K562 (cell line): ENCODE data around the gene ZC3H8. TPM values are rescaled to one million over a fixed set of nuclear protein-coding genes. Genes with fewer than 3 reads are reported as not detected.

Experiments
- ATAC-seq: fragments of 200-7000 bp; cut with Tn5 transposase; 3 replicates; pipeline ENCODE4 v1.9.1; 2020; ENCODE audit warnings: moderate library complexity
- BruUV-seq: library from RNA; stranded (reverse); fragments of 400-500 nt; replicated peaks from 2 replicates; lab custom pipeline; 2021; lab: Mats Ljungman, UMichigan
- CTCF ChIA-PET: fragments of 300-600 bp; formaldehyde crosslinking; extraction: SDS; loops from one replicate; lab custom pipeline; 2021; ENCODE audit warnings: low intra/inter-chr PET ratio; lab: Yijun Ruan, JAX
- POLR2A ChIA-PET: fragments of 300-600, 350-650 bp; sonication (Branson Sonifier 250); formaldehyde crosslinking; extraction: SDS; loops from one replicate; lab custom pipeline; 2021; ENCODE audit warnings: antibody characterized with exemption, inconsistent platforms; lab: Yijun Ruan, JAX
- DNase-seq, 4 experiments: peaks; one replicate each; pipeline versions ENCODE4 v3.0.0 to v3.0.0-alpha.2; 2011 to 2018; ENCODE audit warnings: low spot score in 3 of 4, mixed read lengths in 3 of 4; ENCODE audit errors: extremely low read depth in 1 of 4
- FAIRE-seq: peaks from 2 replicates; lab custom pipeline; 2011; peaks lifted over from hg19 to GRCh38; lab: Jason Lieb, UNC
- H2AFZ ChIP-seq: 2 replicates; pipeline ENCODE4 v1.6.0; 2011; ENCODE audit warnings: low read depth, low read length, control low read depth, inconsistent platforms
- H3K27ac ChIP-seq: fragments of 200-600 bp; 3 replicates; pipeline ENCODE4 v1.8.0; 2011; ENCODE audit warnings: low read depth, mild to moderate bottlenecking, control low read depth, inconsistent platforms, low read length, moderate library complexity, mixed read lengths; ENCODE audit errors: extremely low read depth
- H3K27me3 ChIP-seq, 2 experiments: fragments of 300-600 bp in 1 of 2; 2 replicates in 1 of 2; 3 replicates in 1 of 2; pipeline versions ENCODE4 v1.6.0 to v1.8.0; 2011; ENCODE audit warnings: inconsistent platforms in 2 of 2, low read length in 2 of 2, mild to moderate bottlenecking in 1 of 2, mixed read lengths in 1 of 2, moderate library complexity in 1 of 2; ENCODE audit not compliant: control insufficient read depth in 2 of 2, insufficient read depth in 2 of 2
- H3K36me3 ChIP-seq: fragments of 300-600 bp; 3 replicates; pipeline ENCODE4 v1.8.0; 2011; ENCODE audit warnings: mild to moderate bottlenecking, low read length, inconsistent platforms; ENCODE audit not compliant: control insufficient read depth, insufficient read depth
- H3K4me1 ChIP-seq, 2 experiments: fragments of 200-600 bp in 1 of 2; replicated peaks in 1 of 2; 2 replicates in 1 of 2; 3 replicates in 1 of 2; pipeline versions ENCODE4 v1.5.1 to v1.8.0; 2011; ENCODE audit warnings: inconsistent platforms in 2 of 2, low read length in 2 of 2, mild to moderate bottlenecking in 1 of 2, mixed read lengths in 1 of 2, moderate library complexity in 1 of 2; ENCODE audit not compliant: control insufficient read depth in 2 of 2, insufficient read depth in 2 of 2
- H3K4me2 ChIP-seq: 2 replicates; pipeline ENCODE4 v1.6.1; 2011; ENCODE audit warnings: low read length, control low read depth, inconsistent platforms, mixed read lengths; ENCODE audit not compliant: insufficient read depth
- H3K4me3 ChIP-seq: fragments of 200-600 bp; sonication (generic), shearing (Covaris generic); 2 replicates; pipeline ENCODE4 v1.5.1; 2016; ENCODE audit warnings: control low read depth, inconsistent platforms
- H3K79me2 ChIP-seq: fragments of 200-600 bp; 3 replicates; pipeline ENCODE4 v1.8.0; 2011; ENCODE audit warnings: low read length, inconsistent platforms; ENCODE audit not compliant: control insufficient read depth, insufficient read depth
- H3K9ac ChIP-seq, 2 experiments: 2 replicates each; pipeline versions ENCODE4 v1.6.0 to v1.6.1; 2011; ENCODE audit warnings: low read depth in 2 of 2, low read length in 2 of 2, control low read depth in 1 of 2, inconsistent platforms in 1 of 2, mild to moderate bottlenecking in 1 of 2, mixed read lengths in 1 of 2; ENCODE audit not compliant: insufficient read depth in 1 of 2
- H3K9me1 ChIP-seq: one replicate; pipeline ENCODE4 v1.6.0; 2011; ENCODE audit warnings: inconsistent platforms, mild to moderate bottlenecking, low read length, moderate library complexity; ENCODE audit not compliant: control insufficient read depth, insufficient read depth
- H3K9me3 ChIP-seq: replicated peaks from 2 replicates; pipeline ENCODE4 v1.5.1; 2011; ENCODE audit warnings: low read depth, low read length, inconsistent platforms; ENCODE audit not compliant: control insufficient read depth, insufficient read depth
- H4K20me1 ChIP-seq: replicated peaks from 2 replicates; pipeline ENCODE4 v1.6.1; 2011; ENCODE audit warnings: low read length, inconsistent platforms, mixed read lengths; ENCODE audit not compliant: control insufficient read depth, insufficient read depth
- E2F1 ChIP-seq: sonication (generic); formaldehyde crosslinking; IDR thresholded peaks from 2 replicates; pipeline ENCODE4 v1.8.1; 2023; ENCODE audit warnings: mild to moderate bottlenecking, missing genetic modification reagents, moderate library complexity
- E2F3 ChIP-seq: fragments of 250-450 bp; sonication (Bioruptor Pico); IDR thresholded peaks from 2 replicates; pipeline ENCODE4 v1.4.0; 2020; ENCODE audit warnings: mild to moderate bottlenecking
- HDGF ChIP-seq: fragments of 450-650 bp; IDR thresholded peaks from 2 replicates; pipeline ENCODE4 v1.6.1; 2016
- HNRNPL ChIP-seq: fragments of 200-400 bp; formaldehyde crosslinking; IDR thresholded peaks from 2 replicates; pipeline ENCODE4 v1.6.1; 2017; ENCODE audit warnings: low read depth, mild to moderate bottlenecking, low read length
- MAX ChIP-seq: sonication (generic); formaldehyde crosslinking; IDR thresholded peaks from 2 replicates; pipeline ENCODE4 v1.9.0; 2022; ENCODE audit warnings: mild to moderate bottlenecking, missing genetic modification reagents
- NFATC3 ChIP-seq: fragments of 450-650 bp; IDR thresholded peaks from 2 replicates; pipeline ENCODE4 v1.6.1; 2017; ENCODE audit warnings: mild to moderate bottlenecking
- NR2C1 ChIP-seq, 2 experiments: fragments of 450-650 bp; IDR thresholded peaks; 2 replicates each; pipeline ENCODE4 v1.6.1; 2017; ENCODE audit warnings: mild to moderate bottlenecking in 2 of 2, antibody characterized with exemption in 1 of 2, inconsistent platforms in 1 of 2, missing compliant biosample characterization in 1 of 2, missing genetic modification characterization in 1 of 2
- POLR2AphosphoS5 ChIP-seq: IDR thresholded peaks from 2 replicates; pipeline ENCODE4 v1.6.1; 2011; ENCODE audit warnings: mild to moderate bottlenecking, low read depth, low read length, moderate library complexity; ENCODE audit not compliant: control insufficient read depth, insufficient read depth
- SNRNP70 ChIP-seq: fragments of 200-400 bp; formaldehyde crosslinking; optimal IDR thresholded peaks from 2 replicates; pipeline ENCODE3; 2017; ENCODE audit warnings: low read depth, low read length
- SP1 ChIP-seq: sonication (generic); formaldehyde crosslinking; IDR thresholded peaks from 2 replicates; pipeline ENCODE4 v1.8.1; 2022; ENCODE audit warnings: mild to moderate bottlenecking, missing genetic modification reagents
- TSHZ1 ChIP-seq: fragments of 250-450 bp; sonication (Bioruptor Pico); IDR thresholded peaks from 2 replicates; pipeline ENCODE4 v1.4.0; 2020; ENCODE audit warnings: mild to moderate bottlenecking, moderate library complexity
- ZFP91 ChIP-seq: sonication (generic); formaldehyde crosslinking; IDR thresholded peaks from 2 replicates; pipeline ENCODE4 v1.8.0; 2022; ENCODE audit warnings: mild to moderate bottlenecking, missing genetic modification reagents
- ZNF507 ChIP-seq: conservative IDR thresholded peaks from 2 replicates; pipeline ENCODE4 v1.6.1; 2017; ENCODE audit warnings: missing genetic modification characterization, missing compliant biosample characterization
- WGBS: fragments of 100-300 bp; shearing (Covaris generic); methylation state at CpG from one replicate; pipeline ENCODE4 v1.1.6; 2016; ENCODE audit warnings: low coverage, mixed read lengths; ENCODE audit not compliant: insufficient coverage; ENCODE audit errors: missing lambda C conversion rate; 5-methylcytosine and 5-hydroxymethylcytosine counted together
- in situ Hi-C: fragments of 300-500 bp; cut with MboI; formaldehyde crosslinking; loops from 4 replicates; pipeline ENCODE4 v1.15.0; 2018; ENCODE audit warnings: inconsistent platforms, mixed read lengths
- intact Hi-C: fragments of 100-400 bp; cut with micrococcal nuclease; formaldehyde crosslinking; loops from 2 replicates; pipeline ENCODE4 v1.14.2; 2022
- polyA plus RNA-seq, 8 experiments: library from polyadenylated mRNA; depleted of rRNA in 4 of 8; stranded (reverse) in 5 of 8; unstranded in 3 of 8; fragments of >200 nt; fragmentation: Nextera tagmentation in 2 of 8; fragmentation: Illumina TruSeq in 1 of 8; extraction: Ambion mirVana in 2 of 8; extraction: Trizol in 1 of 8; gene quantifications; 2 replicates each; pipeline versions ENCODE4 v1.2.1 to v1.2.3, GENCODE V29; 2011 to 2014; ENCODE audit warnings: inconsistent platforms in 1 of 8, missing spikeins in 1 of 8
- total RNA-seq, 7 experiments: library from RNA; depleted of rRNA in 6 of 7; stranded (reverse); fragments of >200 nt in 6 of 7; fragmentation: Illumina TruSeq in 2 of 7; extraction: Trizol in 2 of 7; gene quantifications; 2 replicates each; pipeline versions ENCODE4 v1.2.1 to v1.2.3, GENCODE V29; 2011 to 2021; ENCODE audit warnings: low replicate concordance in 1 of 7

The ZC3H8 gene
- total and polyA plus RNA-seq, 9 of the 15 experiments (the other 6 are each of a cell fraction or from before 2014, with no cell fraction given): 11.6 to 41.5 (median 27.5) TPM

- Histone ChIP-seq H3K4me3 (no peak overlapping the region), H3K27me3 (no peaks in the 10 kb centered on the region), H3K9ac (no peak overlapping the region), H3K79me2 (no peaks in the 10 kb centered on the region), H3K9me1 (no peaks in the 10 kb centered on the region), H3K36me3 (no peaks in the 10 kb centered on the region), H4K20me1 (no peaks in the 10 kb centered on the region), H2AFZ (no peak overlapping the region), H3K27ac (no peak overlapping the region), H3K9me3 (no peaks in the 10 kb centered on the region), H3K4me1 (no peaks in the 10 kb centered on the region)
- BruUV-seq: no TSS peak
- CTCF ChIA-PET: no interaction called here
- in situ Hi-C loops (no loop called here), intact Hi-C loops (no loop called here)
- POLR2A ChIA-PET: interaction anchor here (0.9 kb wide), 1 partner anchor 13 kb away, joined by 3 read pairs; no protein-coding TSS in a partner anchor
- ATAC-seq (no peak), DNase-seq (no peak), FAIRE-seq (no peak)
- WGBS: 60% methylated on average over 5 of the region's 5 CpGs
- TF ChIP-seq E2F3 (no peak), SNRNP70 (no peak), MAX (CRISPR knock-in tag) (no peak), E2F1 (CRISPR knock-in tag) (no peak), SP1 (no peak), NFATC3 (no peak), TSHZ1 (CRISPR knock-in tag) (no peak), HDGF (no peak), ZNF507 (tag) (no peak), HNRNPL (no peak), POLR2AphosphoS5 (no peak), ZFP91 (CRISPR knock-in tag) (no peak), NR2C1 (IDR thresholded peaks at IDR 0.05) (no peak), NR2C1 (tag; IDR thresholded peaks at IDR 0.05) (no peak)
- TF ChIP-seq, all 486 proteins: peak for 0
- no peak overlapping the region for H3K4me2 ChIP-seq
Measured at GRCh38 chr2:112295407-112296078, 40.7 kb upstream of the ZC3H8 start.
